Hematopoietic multipotent progenitor cell treated with erythropoietin and hydrocortisone succinate and interleukin-3 and kit ligand, for 8 days (in vitro differentiated cells): ENCODE results near the gene RTL9.
A peak's percentile ranks its signal among the peaks of the same experiment; 100 is the strongest.
"Not testable (repeated sequence)": the region's sequence is repeated elsewhere in the genome, so short reads cannot be mapped to it uniquely, and the experiment has no call there.

ENCODE experiments used
- DNase-seq: peaks from one replicate; pipeline ENCODE4 v3.0.0-alpha.2; 2015

Gene RTL9

DNA sequence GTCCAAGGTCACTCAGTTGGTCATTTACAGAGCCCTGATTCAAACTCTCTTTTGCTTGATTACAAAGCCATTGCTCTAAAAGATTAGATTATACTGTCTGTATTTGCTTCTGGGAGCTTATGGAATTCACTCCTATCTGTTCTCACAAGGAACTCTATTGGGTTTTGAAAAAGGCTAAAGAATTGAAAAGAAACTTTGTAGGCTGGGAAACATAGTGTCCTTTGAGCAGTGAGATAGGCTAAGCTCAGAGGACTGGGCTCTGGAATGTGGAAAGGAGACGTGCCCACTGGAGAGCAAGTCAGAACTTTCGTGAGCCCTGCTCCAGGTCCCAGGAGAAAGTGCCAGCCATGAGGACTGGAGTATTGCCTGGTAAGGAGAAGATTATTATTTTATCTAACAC, at the start of gene RTL9:
RTL9 (plus strand) TSS at position 301 of the 400 bp plus-strand sequence. CDS start 91,770 bp downstream, outside the sequence.
- DNase-seq, result no peak

DNA sequence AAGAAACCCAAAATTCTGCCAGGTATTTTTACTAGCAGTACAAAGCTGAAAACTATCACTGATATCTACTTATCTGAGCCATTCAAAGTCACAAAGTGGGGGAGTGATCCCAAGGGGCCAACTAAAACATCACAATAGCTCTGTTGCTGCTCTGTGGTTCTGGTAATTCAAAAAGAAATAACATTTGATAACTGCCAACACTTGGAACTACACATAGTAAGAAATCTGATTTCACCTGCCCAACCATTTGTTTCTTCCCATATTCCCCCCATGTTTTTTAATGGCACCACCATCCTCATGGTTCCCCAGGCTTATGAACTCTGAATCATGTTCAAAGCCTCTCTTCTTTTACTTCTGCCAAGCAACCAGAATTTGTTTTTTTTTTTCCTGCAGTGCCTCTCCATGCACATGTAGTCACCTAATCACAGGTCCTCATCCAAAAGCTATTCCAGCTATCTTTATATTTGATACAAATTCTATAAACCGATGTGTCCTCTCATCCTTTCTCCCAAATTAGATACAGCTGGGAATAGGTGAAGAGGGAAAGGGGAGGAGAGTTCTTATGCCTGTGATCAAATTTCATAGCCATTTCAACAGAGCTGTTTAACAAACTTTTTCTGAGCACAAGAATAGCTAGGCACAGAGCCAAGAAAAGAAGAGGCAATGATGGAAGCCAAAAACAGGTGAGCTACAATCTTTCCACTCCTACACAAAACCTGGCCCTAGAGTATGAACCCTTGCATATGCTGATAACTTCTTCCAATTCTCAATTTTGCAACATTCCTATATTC, 48.5 kb upstream of the RTL9 start:
- DNase-seq, result no peak

DNA sequence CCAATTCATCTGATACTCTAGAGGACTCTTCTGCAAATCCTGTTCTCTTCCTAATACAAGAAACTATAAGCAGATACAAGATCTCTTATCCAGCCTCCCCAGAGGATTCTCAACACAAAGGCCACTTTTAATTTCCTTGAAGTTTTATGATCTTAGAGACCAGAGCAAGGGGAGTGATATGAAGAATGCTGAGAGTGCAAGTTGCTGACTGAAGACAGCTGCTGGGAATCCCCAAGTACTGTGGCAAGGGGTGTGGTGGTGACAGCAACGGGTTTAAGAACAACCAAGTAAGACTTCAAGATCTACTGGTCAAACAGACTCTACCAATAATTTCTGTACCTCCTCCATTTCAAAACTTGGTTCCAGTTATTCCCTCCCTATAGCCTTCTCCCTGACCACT, 47.8 kb upstream of the RTL9 start:
- DNase-seq, result peak; percentile 60

DNA sequence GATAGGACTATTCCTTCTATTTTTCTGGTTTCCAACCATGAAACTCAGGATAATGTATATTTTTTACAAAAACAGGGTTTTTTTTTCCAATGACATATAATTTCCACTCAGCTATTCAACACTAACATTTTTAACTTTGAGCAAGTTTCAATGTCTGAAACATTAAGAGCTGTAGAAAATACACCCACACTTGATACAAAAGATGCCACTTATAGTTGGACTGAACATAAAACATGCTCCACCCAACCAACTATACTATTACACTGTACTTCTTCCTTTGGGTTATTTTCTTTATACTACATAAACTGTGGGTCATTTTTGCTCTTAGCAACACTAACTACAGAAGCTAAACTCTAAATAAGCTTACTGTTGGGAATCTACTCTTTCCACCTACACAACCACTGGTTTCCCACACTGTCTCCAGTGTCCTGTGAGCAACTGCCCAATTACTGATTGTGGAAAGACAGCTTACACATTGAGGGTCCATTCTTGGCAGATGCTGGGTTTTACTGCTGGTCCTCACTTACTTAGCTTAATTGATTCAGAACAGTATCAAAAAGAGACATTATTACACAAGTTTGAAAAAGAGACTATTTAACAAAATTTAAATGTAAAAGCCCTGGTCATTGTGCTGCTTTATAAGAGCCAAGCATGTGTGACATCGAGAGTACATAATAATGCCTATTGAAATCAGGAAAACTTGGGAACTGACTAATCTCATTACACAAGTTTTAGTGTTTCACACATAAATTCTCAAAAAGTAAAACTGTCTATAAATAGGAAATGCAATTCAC, 47.0 kb upstream of the RTL9 start:
- DNase-seq, result no peak

DNA sequence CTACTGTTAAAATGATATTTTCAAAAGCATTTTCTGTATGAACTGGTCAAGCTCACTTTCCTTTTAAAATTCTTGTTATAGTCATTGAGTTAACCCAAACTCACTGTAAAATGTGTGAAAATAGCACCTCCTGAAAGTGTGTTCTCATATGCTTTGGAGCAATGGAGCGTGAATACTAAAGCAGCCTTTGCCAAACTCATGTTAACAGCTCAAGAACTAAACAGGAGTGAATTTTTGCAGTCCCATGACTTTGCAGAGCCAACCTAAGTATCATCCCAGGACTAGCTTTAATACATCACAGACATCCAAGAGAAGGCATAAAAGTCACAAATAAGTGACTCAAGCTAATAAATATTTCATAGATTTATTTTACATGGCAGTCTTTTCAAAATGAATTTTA, 43.1 kb upstream of the RTL9 start:
- peak; percentile 55 for DNase-seq

DNA sequence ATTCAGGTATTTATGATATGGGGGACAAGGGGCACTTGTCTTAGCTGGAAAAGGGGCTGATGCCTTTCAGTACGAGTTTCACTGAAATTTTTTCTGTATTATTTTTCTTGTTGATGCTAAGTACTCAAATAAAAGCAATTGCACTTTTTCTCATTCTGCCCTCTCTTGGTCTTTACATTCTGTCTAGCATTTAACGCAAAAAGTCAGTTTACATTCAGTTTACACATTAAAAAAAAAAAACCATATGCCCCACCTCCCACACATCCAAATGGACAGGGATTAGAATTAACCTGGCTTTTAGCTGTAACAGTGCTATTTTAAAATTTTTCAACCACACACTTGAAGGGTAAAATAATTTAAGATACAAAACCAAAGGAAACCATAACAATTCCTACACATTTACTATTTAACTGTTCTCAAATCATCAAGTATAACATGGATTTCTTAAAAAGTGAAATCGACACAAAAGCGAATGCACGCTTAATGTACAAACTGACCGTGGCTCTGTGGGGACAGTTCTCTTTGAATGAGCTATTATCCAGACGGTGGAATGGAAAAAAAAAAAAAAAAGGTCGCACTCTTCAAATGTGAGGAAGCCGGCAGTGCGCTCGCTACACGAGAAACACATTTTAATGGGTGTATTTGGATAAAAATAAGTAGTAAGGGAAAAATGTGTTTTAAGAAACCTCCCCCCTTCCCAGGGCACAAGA, 42.1 kb upstream of the RTL9 start:
- DNase-seq, result no peak

DNA sequence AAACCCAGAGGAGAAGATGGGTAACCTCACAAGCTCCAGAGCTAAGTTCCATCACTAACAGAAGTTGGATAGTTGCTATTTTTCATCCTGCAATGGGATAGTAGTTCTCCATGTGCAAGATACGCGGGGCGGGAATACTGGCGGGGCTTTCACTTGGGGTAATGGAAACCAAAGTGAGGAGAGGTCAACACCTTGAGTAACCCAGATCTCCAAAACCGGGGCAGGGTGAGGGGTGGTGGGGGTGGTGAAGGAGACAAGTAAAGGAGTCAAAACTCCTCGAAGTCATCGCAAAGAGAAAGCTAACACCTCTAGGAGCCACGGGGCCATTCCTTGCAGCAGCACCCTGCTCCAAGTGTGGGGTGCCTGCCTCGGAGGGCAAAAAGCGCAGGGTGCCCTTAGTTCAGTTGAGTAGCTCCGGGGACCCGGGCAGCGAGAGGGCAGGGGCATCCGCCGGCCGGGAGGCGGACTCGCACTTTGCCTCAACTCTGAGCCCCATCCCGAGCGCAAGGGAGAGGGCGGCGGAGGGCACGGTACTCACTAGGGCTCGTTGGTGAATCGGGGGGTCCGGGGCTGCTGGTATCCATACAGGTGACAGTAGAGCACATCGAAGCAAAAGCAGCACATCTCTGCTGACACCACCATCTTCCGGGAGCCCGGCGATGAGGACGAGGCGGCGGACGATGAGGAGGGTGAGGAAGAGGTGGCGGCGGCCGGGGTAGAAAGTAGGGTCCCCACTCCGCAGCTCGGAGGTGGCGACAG, 41.4 kb upstream of the RTL9 start:
- peak; percentile 38 for DNase-seq

DNA sequence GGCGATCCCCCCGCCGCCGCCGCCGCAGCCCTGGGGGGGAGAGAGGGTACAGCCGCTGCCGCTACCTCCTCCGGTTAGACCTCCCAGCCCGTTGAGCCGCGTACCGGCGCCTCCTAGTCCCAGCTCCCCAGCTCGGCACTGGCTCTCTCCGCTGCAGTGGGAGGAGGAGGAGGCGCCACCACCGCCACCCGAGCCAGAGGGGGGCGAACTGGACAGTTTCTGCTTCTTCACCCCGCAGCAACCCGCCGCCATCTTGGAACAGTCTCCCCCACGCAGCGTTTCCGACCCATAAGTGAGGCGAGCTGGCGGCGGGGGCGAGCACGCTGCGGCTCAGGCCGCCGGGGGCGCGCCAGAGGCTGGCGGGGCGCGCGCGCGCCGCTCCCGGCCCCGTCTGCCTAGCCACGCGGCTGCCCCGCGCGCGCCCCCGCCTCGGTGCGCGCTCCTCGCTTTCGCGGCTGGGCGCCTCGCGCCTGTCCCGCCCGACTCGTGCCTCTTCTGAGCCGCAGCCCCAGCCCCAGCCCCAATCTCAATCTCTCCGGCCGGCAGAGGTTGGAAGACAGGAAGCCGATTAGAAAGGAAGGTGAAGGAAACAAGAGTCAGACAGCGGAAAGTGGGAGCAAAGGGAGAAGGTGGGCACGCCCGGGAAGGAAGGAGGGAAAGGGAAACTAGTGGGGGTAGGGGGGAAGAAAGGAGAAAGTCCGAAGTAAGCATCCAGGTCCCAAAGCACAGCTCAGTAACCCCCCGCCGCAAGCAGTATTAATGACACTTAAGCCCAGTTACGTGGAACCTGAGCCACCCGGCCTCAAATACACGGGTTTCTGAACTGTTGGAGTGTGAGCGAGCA, 40.6 kb upstream of the RTL9 start, which contains the start of gene AMMECR1:
AMMECR1 (minus strand) TSS at position 266 of the 844 bp plus-strand sequence; CDS start at position 252, 14 bp downstream.
- peak; percentile 83 for DNase-seq

DNA sequence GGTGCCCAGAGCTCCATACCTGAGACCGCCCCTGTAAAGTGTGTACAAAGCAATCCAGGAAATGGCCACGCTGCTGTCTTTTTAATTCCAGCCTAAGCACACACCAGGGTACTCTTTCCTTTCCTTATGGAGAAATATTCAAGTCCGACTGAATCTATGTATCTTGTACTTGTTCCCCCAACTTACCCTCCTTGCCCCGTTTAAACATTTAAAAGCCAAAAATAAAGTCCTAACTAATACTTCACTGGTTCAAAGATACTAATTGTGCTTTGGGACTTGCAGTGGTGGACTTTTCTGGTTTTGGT, 40.0 kb upstream of the RTL9 start:
- peak; percentile 48 for DNase-seq

DNA sequence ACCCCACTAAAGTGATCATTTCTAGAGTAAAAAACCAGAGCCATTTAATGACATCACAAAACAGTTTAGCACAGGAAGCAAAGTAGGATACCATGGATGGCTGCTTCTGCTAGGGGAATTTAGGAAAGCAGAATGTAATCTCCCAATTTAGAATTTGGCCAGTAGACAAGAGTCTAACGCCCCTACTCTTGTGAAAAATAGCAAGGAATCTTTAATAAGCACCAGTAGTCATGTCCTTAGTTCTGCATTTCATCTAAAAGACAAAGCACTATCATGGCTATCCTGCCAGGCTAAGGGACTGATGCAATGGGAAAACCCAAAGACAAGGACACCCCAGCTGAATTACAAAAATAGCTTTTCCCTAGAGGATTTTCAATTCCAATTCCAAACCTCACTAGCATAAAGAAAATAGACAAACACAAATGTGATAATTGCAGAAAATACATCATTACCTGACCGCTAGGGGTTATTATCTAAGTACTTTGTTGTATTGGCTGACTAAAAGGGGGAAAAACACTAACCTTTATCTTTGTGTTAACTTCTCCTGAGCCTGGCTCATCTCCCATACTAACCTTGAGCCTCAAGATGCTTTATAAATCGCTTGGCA, 38.2 kb upstream of the RTL9 start:
- DNase-seq, result peak; percentile 32

DNA sequence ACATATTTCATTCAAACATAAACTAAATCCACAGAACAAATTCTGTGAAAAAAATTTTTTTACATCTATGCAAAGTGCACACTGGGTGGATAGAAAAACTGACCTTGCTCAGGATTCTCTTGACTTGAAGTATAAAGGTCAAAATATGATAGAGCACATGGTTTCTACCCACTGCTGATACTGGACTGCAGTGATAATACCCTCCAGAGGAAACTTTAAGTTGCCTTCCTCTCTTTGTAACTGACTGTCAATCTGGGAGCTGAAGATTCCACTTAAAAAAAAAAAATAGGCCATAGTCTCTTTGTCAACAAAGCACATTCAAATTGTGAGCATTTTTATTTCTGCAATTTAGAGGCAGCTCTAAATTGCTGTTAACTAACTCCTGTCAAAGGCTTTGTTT, 37.6 kb upstream of the RTL9 start:
- DNase-seq, result peak; percentile 80

DNA sequence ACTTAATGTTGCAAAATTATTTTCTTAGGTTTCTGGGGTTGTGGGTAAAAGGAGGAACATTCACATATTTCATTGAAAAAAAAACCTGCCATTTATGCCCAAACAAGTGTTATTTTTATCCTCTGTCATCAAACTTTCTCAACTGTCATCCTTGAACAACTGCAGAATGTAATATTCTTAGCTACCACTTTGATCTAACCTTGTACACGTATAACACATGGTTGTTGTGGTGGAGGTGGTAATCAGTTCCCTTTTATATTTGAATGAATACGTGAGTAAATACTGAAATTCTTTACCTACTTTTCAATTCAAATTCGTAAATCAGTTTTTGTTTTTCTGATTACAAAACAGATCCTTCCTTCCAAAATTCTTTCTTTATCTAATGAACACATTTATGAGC, 37.0 kb upstream of the RTL9 start:
- DNase-seq, result no peak

DNA sequence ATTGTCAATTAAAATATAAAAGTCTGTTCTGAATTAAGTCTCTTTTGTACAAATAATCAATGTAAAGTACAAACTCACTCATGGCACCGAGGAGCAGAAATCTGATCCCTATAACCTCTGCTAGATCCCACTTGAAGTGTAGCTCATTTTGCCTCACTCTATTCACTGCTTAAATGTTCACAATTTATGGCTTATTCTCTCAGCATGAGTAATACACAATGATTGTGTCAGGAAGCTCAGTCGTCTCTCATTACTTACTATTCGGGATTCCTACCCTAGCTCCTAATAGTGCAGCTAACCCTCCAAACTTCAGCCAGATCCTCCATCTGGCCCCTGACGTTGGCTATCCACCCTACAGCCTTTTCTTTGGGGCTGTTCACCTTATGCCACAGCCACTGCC, 36.0 kb upstream of the RTL9 start:
- no peak for DNase-seq

DNA sequence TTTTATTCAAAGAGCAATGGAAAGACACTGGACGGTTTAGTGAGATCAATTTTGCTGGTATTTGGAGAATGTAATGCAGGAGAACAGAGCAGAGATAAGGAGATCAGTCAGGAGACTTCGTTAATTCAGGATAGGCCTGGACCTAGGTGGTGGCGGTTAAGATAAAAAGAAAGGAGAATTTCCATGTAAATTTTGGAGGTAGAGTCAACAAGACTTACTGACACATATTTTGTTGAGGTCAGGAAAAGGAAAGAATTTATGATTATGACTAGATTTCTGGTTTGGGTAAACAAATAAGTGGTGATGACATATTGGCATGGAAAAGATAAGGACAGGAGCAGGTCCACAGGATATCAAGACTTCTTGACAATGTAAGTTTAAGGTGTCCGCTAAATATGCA, 31.9 kb upstream of the RTL9 start:
- DNase-seq, result no peak

DNA sequence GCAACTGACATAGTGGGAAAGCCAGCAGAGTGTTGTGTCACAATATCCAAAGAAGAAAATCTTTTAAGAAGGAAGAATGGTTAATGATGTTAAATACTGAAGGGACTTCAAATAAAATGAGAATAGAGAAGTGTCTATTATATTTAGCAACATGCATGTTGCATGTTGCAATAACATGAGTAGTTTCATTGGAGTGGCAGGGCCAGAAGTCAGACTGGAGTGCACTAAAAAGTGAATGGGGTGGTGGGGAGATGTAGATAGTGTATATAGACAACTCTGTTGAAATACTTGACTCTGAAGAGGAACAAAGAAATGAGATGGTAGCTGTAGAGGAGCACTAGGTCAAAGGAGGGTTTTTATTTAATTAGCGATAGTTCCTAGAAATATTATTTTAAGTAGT, 31.3 kb upstream of the RTL9 start:
- no peak for DNase-seq

DNA sequence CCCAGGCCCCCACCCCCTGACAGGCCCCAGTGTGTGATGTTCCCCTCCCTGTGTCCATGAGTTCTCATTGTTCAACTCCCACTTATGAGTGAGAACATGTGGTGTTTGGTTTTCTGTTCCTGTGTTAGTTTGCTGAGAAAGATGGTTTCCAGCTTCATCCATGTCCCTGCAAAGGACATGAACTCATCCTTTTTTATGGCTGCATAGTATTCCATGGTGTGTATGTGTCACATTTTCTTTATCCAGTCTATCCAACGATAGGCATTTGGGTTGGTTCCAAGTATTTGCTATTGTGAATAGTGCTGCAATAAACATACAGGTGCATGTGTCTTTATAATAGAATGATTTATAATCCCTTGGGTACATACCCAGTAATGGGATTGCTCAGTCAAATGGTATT, 30.0 kb upstream of the RTL9 start:
- not testable (repeated sequence) for DNase-seq

DNA sequence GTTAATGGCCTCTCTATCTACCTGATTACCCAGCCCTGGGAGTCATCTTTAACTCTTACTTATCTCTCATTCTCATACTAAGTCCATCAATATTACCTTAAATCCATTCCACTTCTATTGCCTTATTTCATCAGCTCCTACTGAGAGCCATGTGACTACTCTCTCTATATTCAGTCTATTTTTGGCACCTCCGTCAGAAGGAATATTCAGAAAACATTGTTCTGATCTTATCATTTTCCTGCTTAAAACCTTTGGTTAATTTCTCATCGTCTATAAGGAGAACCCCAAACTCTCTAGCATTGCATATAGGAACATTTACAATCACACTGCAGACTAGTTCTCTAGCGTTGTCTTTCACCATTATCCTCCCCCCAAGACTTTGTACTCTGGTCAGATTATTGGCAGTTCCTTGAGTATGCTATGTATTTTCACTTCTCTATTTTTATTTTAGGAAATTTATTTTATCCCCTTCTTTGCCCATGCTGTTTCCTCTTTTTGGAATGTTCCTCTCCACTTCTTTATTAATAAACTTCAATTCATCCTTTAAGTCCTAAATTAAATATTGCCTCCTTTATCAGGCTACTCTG, 27.1 kb upstream of the RTL9 start:
- DNase-seq, result no peak

DNA sequence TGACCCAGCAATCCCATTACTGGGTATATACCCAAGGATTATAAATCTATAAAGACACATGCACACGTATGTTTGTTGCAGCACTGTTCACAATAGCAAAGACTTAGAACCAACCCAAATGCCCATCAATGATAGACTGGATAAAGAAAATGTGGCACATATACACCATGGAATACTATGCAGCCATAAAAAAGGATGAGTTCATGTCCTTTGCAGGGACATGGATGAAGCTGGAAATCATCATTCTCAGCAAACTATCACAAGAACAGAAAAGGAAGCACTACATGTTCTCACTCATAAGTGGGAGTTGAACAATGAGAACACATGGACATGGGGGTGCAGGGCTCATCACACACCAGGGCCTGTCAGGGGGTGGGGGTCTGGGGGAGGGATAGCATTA, 25.2 kb upstream of the RTL9 start:
- DNase-seq, result not testable (repeated sequence)

DNA sequence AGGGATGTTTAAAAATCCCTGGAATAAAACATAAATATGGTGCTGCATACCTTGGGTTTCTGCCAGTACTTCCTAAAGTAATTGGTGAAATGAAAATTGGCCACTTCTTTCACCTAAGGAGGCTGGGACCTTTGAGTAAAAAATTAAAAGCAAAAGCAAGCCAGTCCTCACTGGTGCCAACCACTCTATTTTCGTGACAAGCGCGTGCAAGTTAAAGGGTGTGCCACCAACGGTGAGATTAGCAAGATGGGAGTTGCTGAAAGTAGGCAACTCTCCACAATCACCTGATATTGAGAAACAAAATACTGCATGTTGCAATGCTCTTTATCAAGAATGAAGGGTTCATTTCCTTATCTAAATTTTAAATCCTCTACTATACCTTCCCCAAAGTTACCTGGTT, 19.7 kb upstream of the RTL9 start:
- peak; percentile 93 for DNase-seq

DNA sequence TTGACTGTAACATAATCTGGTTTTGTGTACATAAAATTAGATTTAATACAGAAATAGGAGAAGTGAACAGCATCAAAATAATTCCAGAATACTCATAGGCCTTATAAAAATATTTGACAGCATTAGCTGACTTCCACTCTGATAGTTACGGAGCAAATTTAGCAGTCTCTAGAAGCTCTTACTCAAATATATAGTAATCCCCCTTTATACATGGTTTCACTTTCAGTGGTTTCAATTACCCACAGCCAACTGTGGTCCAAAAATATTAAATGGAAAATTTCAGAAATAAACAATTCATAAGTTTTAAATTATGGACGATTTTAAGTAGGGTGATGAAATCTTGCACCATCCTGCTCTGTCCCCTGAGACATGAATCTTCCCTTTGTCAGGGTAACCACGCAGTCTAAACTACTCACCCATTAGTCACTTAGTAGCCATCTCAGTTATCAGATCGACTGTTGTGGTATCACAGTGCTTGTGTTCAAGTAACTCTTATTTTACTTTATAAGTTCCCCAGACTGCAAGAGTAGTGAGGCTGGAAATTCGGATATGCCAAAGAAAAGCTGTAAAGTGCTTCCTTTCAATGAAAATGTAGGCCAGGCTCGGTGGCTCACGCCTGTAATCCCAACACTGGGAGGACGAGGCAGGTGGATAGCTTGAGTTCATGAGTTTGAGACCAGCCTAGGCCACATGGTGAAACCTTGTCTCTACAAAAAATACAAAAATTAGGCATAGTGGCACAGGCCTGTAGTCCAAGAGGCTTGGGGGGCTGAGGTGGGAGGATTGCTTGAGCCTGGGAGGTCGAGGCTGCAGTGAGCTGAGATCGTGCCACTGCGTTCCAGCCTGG, 17.2 kb upstream of the RTL9 start:
- peak; percentile 62 for DNase-seq
